HG03354 (cell line): ENCODE measurements around the gene ZC3H13.

Source experiments
- ATAC-seq: cut with Tn5 transposase; IDR thresholded peaks from one replicate; pipeline ENCODE4 v1.9.1; 2021; ENCODE audit warnings: mild to moderate bottlenecking; ENCODE audit not compliant: unreplicated experiment, poor library complexity, severe bottlenecking

ZC3H13 gene

GRCh38 chr13:46063292-46063691 is 10.7 kb upstream of the ZC3H13 start:
- ATAC-seq = no peak

DNA sequence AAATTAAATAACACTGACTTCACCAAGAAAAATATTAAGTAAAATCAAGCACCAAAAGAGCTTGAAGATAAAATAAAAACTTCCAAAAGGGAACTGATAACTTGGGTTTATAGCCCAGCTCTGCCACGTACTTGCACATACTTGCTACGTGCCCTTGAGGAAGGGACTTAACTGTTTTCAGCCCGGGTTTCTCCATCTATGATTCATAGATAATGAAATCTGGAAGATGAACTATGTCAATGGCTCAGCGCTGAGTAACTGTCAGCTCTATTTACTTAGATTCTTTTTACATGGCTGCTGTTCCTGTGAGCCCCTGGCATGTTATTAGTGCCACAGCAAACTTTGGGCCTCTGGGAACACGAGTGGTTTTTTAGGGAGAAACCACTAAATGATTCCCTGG is 9.6 kb upstream of the ZC3H13 start:
- ATAC-seq = no peak

GRCh38 chr13:46059405-46059804 is 6.9 kb upstream of the ZC3H13 start:
- no peak for ATAC-seq

- no peak for ATAC-seq
These were observed 5.7 kb upstream of the ZC3H13 start for GRCh38 chr13:46058268-46058667.

GRCh38 chr13:46057256-46058015 is 4.9 kb upstream of the ZC3H13 start:
- ATAC-seq = no peak

DNA sequence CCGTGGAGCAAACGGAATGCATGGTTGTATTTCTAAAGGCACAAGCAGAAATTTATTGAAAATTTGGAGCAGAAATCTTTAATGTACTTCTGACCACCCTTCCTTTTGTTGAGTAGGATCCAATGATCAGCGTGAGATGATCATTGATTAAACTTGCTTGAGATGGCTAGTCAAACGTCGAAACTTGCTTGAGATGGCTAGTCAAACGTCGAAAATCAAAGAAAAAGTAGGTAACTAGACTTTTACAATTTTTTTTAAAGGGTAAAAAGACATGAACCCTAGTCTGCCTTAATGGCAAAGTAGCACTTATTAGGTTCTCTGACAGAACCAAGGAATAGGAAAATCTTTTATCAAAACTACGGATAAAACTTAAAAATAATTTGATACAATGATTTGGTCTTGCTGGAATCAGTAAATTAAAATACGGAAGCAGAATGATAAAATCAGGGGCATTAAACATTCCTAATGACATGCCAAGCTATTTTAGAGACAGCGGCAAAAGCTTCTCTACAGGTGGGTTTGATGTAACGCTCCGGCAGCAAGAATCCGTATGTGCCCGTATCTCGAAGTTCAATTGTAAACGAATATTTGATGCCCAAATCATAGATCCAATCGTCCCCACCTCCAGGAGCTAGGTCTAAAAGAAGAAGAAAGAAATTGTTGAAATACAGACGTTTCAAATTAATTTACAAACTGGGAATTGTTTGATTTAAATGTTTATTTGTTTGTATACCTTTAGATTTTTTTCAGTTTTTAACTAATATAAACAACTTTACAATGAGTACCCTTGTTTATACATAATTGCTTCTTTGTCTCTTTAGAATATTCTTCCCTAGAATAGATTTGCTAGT is 841 bp upstream of the ZC3H13 start:
- ATAC-seq = no peak

DNA sequence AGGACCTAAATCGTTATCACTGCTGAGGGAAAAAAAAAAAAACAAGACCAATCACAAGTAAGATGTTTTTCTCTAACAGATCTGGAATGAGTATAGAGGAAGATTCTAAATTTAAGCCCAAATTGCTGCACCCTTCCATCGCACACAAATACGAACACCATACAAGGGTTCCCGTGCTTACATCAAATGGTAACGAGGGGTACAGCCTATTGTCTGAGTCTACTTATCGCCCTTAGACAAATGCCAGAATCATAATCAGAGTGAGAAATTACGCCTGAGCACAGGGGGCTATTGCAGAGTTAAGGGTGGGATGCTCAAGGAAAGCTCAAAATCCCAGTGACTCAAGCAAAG is 603 bp downstream of the ZC3H13 start:
- peak; percentile 6 for ATAC-seq

DNA sequence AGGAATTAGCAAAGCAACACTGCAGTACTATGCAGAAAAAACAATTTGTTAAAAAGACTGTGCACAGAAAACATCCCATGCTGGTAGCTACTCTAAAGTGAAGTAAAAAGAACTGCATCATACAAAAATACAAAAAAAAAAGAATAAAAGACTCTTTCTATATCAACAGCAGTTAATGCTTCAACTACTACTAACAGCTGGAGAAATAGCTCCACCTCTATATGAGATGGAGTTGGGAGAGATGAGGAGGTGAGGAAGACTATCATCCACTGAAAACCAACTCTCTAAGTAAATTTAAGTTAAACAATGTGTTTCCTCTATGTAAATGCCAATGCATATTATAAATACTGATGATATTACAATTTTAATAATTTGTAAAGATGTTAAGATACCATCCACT is 1.8 kb downstream of the ZC3H13 start:
- no peak for ATAC-seq

DNA sequence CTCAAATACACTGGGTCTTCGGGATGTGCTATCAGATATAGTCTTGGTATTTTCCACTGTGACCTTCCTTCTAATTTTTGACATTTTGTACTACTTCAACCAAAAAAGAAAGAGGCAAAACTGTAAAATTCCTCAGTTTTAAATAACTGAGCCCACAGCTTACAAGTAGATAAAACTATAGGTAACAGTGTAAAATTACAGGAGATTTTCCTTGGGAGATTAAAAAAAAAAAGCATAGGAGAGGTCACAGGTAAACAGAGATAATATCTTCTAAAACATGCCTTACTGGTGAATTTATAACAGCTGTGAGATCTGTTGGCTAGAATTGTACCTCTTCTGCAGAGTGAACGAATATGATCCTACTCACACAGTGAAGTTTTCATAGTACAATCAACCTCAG is 7.1 kb downstream of the ZC3H13 start:
- no peak for ATAC-seq

DNA sequence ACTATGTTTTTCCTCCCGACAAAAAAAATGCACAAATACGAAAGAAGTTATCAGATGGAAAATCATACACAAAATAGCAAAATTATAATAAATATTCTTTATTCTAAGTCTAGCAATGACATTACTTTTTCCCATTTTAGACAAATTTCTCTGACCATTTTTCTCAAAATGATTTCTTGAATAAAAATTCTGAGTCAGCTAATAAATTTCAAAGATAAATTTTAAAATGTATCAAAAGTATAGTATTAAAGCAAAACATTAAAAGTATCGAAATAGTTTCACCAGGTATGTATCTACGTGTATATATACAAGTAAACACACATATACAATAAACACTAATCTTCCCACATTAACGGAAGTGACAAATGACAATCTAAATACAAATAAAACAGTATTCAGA is 8.9 kb downstream of the ZC3H13 start:
- ATAC-seq = no peak

DNA sequence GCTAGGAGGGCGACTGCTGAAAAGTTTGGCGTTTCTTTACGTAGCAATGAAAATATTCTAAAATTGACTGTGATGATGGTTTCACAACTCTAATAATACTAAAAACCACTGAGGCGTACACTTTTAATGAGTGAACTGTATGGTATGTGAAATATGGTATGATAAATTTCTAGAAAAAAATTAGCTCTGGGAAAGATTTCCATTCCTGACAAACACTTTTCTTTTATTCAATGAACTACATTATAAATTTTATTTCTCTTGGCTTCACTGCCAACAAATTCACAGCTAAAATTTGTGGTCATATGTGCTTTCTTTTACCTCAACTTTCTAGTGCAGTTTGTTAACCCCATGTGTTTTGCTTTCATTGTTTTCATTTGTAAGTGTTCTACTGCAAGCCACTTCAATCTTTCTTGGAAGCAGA is 11.1 kb downstream of the ZC3H13 start:
- no peak for ATAC-seq

DNA sequence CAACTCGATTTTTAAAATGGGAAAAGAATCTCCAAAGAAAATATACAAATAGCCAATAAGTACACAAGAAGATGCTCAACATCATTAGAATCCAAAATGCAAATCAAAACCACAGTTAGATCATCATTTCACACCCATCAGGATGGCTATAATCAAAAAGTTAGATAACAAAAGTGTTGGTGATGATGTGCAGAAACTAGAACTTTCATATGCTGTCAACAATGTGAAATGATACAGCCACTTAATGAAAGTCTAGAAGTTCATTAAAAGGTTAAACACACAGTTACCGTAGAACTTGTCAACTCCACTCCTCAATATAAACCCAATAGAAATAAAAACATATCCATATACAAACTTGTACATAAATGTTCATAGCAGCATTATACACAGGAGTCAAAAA is 11.8 kb downstream of the ZC3H13 start:
- no peak for ATAC-seq

DNA sequence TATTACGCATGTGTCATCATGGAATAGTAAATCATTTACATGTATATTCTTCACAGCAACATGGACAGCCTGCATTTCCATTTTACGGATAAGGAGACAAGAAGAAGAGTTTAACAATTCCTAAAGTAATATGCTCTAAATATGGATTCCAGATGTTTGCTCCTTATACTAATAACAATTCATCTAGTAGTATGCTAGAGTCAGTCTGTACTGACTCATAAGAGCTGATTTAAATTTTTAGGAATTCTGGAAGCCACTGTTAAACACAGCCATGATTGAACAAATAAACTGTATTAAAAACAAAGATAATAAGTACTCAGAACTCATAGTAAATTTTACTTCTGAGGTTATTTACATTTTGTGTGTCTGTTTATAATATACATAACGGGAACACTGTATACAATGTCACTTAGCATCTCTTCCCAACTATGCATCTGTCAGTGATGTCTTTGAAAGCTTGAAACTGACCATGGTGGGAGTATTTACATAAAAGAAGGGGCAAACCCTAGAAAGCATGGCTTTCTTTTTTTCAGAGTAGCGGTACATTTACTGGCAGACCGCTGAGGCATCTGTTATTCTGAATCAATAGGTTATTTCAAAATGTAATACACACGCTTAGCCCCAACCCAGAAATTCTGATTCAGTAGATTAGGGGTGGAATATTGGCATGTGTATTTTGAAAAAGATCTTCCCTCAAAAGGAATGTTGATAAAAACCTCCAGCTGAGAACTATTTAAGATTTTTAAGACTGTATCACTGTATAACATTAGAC is 12.9 kb downstream of the ZC3H13 start:
- no peak for ATAC-seq

- no peak for ATAC-seq
These were observed 14.2 kb downstream of the ZC3H13 start for GRCh38 chr13:46038296-46038695.

DNA sequence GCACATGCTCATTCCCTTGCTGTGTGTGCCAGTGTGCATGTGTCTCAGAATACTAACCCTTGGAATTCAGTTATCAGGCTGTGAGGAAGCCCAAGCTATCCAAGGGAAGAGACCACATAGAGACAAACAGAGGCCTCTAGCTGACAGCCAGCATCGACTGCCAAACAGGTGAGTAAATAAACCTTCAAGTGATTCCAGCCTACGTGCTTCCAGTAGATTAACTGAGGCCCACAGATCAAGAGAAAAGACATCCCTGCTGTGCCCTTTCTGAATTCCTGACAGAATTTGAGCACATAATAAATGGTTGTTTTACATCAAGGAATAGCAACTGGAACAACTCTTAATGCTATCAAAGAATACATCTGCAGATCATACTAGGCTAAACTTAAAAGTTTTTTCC is 17.5 kb downstream of the ZC3H13 start:
- no peak for ATAC-seq

GRCh38 chr13:46032341-46032740 is 20.2 kb downstream of the ZC3H13 start:
- ATAC-seq = no peak

DNA sequence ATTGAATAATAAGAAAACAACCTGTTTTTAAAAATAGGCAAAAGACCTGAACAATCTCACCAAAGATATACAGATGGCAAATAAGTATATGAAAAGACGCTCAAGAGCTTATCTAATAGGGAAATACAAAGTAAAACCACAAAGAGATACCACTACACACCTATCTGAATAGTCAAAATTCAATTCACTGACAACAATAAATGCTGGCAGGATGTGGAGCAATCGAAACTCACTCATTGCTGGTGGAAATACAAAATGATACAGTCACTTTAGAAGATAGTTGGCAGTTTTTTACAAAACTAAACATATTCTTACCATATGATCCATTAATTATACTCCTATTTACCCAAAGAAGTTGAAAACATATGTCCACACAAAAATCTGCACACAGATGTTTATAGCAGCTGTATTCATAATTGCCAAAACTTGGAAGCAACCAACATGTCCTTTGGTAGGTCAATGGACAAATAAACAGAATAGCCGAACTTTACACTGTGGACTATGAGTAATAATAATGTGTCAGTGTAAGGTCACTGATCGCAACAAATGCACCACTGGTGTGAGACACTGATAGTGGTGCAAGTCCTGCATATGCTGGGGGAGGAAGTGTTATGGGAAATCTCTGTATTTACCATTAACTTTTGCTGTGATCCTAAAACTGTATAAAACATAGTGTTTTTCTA is 20.8 kb downstream of the ZC3H13 start:
- no peak for ATAC-seq

GRCh38 chr13:46025157-46025556 is 27.4 kb downstream of the ZC3H13 start:
- ATAC-seq = no peak

DNA sequence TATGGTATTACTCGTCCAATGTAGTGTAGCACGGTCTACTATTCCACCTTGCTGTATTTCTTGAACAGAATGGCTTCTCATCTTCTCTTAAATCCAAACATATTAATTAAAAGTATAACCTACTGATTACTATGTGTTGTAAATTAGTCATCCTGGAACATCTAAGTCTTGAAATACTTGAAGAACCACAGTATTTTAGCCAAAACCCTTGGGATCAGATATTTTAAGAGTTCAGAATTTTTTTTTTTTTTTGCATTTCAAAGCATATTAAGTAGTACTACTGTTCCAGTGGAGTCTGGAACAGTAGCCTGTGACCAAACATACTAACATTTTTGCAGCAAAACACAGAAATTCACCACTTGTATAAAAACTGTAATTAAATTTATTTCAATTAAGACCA is 30.1 kb downstream of the ZC3H13 start:
- no peak for ATAC-seq

- ATAC-seq = no peak
These were observed 36.3 kb downstream of the ZC3H13 start for GRCh38 chr13:46016216-46016615.
